Trophoblast cell (in vitro differentiated cells and primary cell): ENCODE results near the gene TNKS2.

Experiments used
- DNase-seq, 2 donors: peaks; one replicate each; pipeline ENCODE4 v3.0.0-alpha.2; 2016
- H2AFZ ChIP-seq: 2 replicates; pipeline ENCODE4 v1.6.1; 2013; ENCODE audit warnings: low read length, moderate library complexity, mild to moderate bottlenecking; ENCODE audit not compliant: insufficient read depth, poor library complexity
- H2AK5ac ChIP-seq: 2 replicates; pipeline ENCODE4 v1.6.1; 2013; ENCODE audit warnings: mild to moderate bottlenecking, low read length
- H2BK120ac ChIP-seq: 2 replicates; pipeline ENCODE4 v1.6.1; 2013; ENCODE audit warnings: low read length, mild to moderate bottlenecking, moderate library complexity; ENCODE audit not compliant: insufficient read depth, poor library complexity
- H2BK12ac ChIP-seq: 2 replicates; pipeline ENCODE4 v1.6.1; 2013; ENCODE audit warnings: mild to moderate bottlenecking, low read length, moderate library complexity
- H2BK5ac ChIP-seq: 2 replicates; pipeline ENCODE4 v1.6.1; 2013; ENCODE audit warnings: low read length, low read depth, moderate library complexity, mild to moderate bottlenecking; ENCODE audit not compliant: poor library complexity
- H3K14ac ChIP-seq: 2 replicates; pipeline ENCODE4 v1.6.1; 2013; ENCODE audit warnings: mild to moderate bottlenecking, low read length
- H3K18ac ChIP-seq: 2 replicates; pipeline ENCODE4 v1.6.1; 2013; ENCODE audit warnings: mild to moderate bottlenecking, low read length
- H3K23ac ChIP-seq: 2 replicates; pipeline ENCODE4 v1.6.1; 2013; ENCODE audit warnings: low read length
- H3K27ac ChIP-seq: 2 replicates; pipeline ENCODE4 v1.5.1; 2013; ENCODE audit warnings: low read depth, mild to moderate bottlenecking, inconsistent platforms, low read length, moderate library complexity
- H3K27me3 ChIP-seq: 2 replicates; pipeline ENCODE4 v1.6.1; 2013; ENCODE audit warnings: inconsistent platforms, mild to moderate bottlenecking, low read length, moderate library complexity; ENCODE audit not compliant: insufficient read depth
- H3K36me3 ChIP-seq, 2 experiments: 1 replicate in 1 of 2; 2 replicates in 1 of 2; pipeline ENCODE4 v1.6.1; 2013; ENCODE audit warnings: low read length in 2 of 2, mild to moderate bottlenecking in 2 of 2, moderate library complexity in 1 of 2; ENCODE audit not compliant: insufficient read depth in 2 of 2, control insufficient read depth in 1 of 2
- H3K4ac ChIP-seq: 2 replicates; pipeline ENCODE4 v1.6.1; 2013; ENCODE audit warnings: low read depth, mild to moderate bottlenecking, low read length, moderate library complexity
- H3K4me1 ChIP-seq, 2 experiments: 1 replicate in 1 of 2; 2 replicates in 1 of 2; pipeline ENCODE4 v1.6.1; 2013; ENCODE audit warnings: low read length in 2 of 2, mild to moderate bottlenecking in 2 of 2, moderate library complexity in 1 of 2; ENCODE audit not compliant: insufficient read depth in 2 of 2, control insufficient read depth in 1 of 2
- H3K4me2 ChIP-seq: 2 replicates; pipeline ENCODE4 v1.6.1; 2013; ENCODE audit warnings: inconsistent platforms, mild to moderate bottlenecking, low read length, moderate library complexity
- H3K4me3 ChIP-seq: 2 replicates; pipeline ENCODE4 v1.5.1; 2013; ENCODE audit warnings: mild to moderate bottlenecking, low read depth, low read length, inconsistent platforms
- H3K79me1 ChIP-seq: one replicate; pipeline ENCODE4 v1.6.1; 2013; ENCODE audit warnings: low read length
- H3K79me2 ChIP-seq: 2 replicates; pipeline ENCODE4 v1.6.1; 2013; ENCODE audit warnings: low read length, mild to moderate bottlenecking; ENCODE audit not compliant: control insufficient read depth, insufficient read depth, poor library complexity
- H3K9ac ChIP-seq: 2 replicates; pipeline ENCODE4 v1.6.1; 2013; ENCODE audit warnings: mild to moderate bottlenecking, low read length
- H3K9me3 ChIP-seq: 2 replicates; pipeline ENCODE4 v1.6.1; 2013; ENCODE audit warnings: low read depth, mild to moderate bottlenecking, control low read depth, inconsistent platforms, low read length; ENCODE audit not compliant: insufficient read depth
- H4K12ac ChIP-seq: 2 replicates; pipeline ENCODE4 v1.6.1; 2013; ENCODE audit warnings: low read depth, mild to moderate bottlenecking, low read length, moderate library complexity
- H4K8ac ChIP-seq: 2 replicates; pipeline ENCODE4 v1.6.1; 2013; ENCODE audit warnings: low read depth, mild to moderate bottlenecking, low read length, moderate library complexity
- H4K91ac ChIP-seq: one replicate; pipeline ENCODE4 v1.6.1; 2013; ENCODE audit warnings: low read depth, mild to moderate bottlenecking, low read length, moderate library complexity
- WGBS: extraction: QIAGEN DNeasy Blood & Tissue Kit; methylation state at CpG from one replicate; pipeline ENCODE4 v1.1.7; 2013; ENCODE audit warnings: missing lambda C conversion rate; ENCODE audit not compliant: insufficient read length, insufficient coverage; ENCODE audit errors: extremely low coverage; 5-methylcytosine and 5-hydroxymethylcytosine counted together

Gene TNKS2

GRCh38 chr10:91875156-91875555 lies 76.9 kb downstream of the TNKS2 start:
- no peak overlapping the region for H2AFZ ChIP-seq
- H3K4ac ChIP-seq: no peak overlapping the region
- no CpG with 5 or more reads among the region's 2 CpGs for WGBS
- no peak overlapping the region for H3K18ac ChIP-seq
- no peak overlapping the region for H3K4me3 ChIP-seq
- H3K23ac ChIP-seq: no peak overlapping the region
- H2BK5ac ChIP-seq: no peak overlapping the region
- no peak overlapping the region for H3K9ac ChIP-seq
- no peaks in the 10 kb centered on the region for H3K79me1 ChIP-seq
- no peak overlapping the region for H4K12ac ChIP-seq
- H4K8ac ChIP-seq: no peak overlapping the region
- no peak overlapping the region for H3K27ac ChIP-seq
- H3K27me3 ChIP-seq: no peaks in the 10 kb centered on the region
- H3K79me2 ChIP-seq: no peaks in the 10 kb centered on the region
- H3K4me1 ChIP-seq: no peaks in the 10 kb centered on the region
- H3K36me3 ChIP-seq: no peaks in the 10 kb centered on the region
- no peaks in the 10 kb centered on the region for H3K9me3 ChIP-seq
- H3K14ac ChIP-seq: no peak overlapping the region
- DNase-seq: peak; percentile 54 to 76
- no peak overlapping the region for H2BK12ac ChIP-seq
- H4K91ac ChIP-seq: no peak overlapping the region
- no peak overlapping the region for H2AK5ac ChIP-seq
- H2BK120ac ChIP-seq: no peak overlapping the region
- no peak overlapping the region for H3K4me2 ChIP-seq

- H2BK120ac ChIP-seq: no peak overlapping the region
- no peak overlapping the region for H3K4me3 ChIP-seq
- no peak overlapping the region for H3K18ac ChIP-seq
- no peak overlapping the region for H3K27ac ChIP-seq
- no peak overlapping the region for H3K14ac ChIP-seq
- H3K36me3 ChIP-seq: no peaks in the 10 kb centered on the region
- H3K4me2 ChIP-seq: no peak overlapping the region
- no peaks in the 10 kb centered on the region for H3K9me3 ChIP-seq
- H3K79me2 ChIP-seq: no peaks in the 10 kb centered on the region
- no peak overlapping the region for H4K8ac ChIP-seq
- no peak overlapping the region for H4K91ac ChIP-seq
- H3K4ac ChIP-seq: no peak overlapping the region
- no peaks in the 10 kb centered on the region for H3K27me3 ChIP-seq
- no peak overlapping the region for H2AK5ac ChIP-seq
- no peak overlapping the region for H2BK5ac ChIP-seq
- H3K4me1 ChIP-seq: no peaks in the 10 kb centered on the region
- no peak overlapping the region for H4K12ac ChIP-seq
- no peak overlapping the region for H3K9ac ChIP-seq
- no peak overlapping the region for H2BK12ac ChIP-seq
- no peaks in the 10 kb centered on the region for H3K79me1 ChIP-seq
- no CpG with 5 or more reads among the region's 1 CpG for WGBS
- H2AFZ ChIP-seq: no peak overlapping the region
- no peak overlapping the region for H3K23ac ChIP-seq
- peak in 1 of 2 donors; percentile 41 for DNase-seq
These were observed 77.6 kb downstream of the TNKS2 start for GRCh38 chr10:91875779-91876178.

DNA sequence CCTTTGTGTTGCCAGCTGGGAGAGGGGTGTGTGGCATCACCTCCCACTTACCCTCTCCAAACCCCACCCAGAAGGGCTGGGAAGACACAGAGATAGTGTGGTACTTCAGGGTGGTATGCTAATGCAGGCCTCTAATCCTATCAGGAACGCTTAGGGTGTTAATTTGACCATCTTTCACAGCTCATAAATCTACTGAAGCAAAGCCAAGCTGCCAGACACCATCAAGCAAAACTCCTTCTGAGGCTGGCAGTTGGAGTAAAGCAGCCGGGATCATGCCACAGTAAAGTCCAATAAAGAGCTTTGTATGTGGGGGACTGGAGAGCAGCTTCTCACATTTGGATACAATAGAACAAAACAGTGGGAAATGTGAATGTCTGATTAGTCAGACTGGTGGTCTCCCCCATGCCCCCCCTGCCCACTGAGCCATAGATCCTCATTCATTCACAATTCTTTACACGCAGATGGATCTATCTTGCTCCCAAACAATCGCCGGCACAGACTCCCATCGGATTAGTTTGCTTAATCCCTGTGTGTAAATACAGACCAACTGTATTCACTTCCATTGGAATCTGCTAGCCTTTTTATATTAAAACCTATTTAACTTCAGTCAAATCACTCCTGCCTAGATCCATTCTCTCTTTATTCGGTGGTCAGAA lies 81.4 kb downstream of the TNKS2 start:
- no peak overlapping the region for H4K91ac ChIP-seq
- no peak overlapping the region for H2AFZ ChIP-seq
- H2AK5ac ChIP-seq: no peak overlapping the region
- no peaks in the 10 kb centered on the region for H3K27me3 ChIP-seq
- H4K8ac ChIP-seq: no peak overlapping the region
- H3K36me3 ChIP-seq: no peaks in the 10 kb centered on the region
- H3K4ac ChIP-seq: no peak overlapping the region
- no peaks in the 10 kb centered on the region for H3K79me2 ChIP-seq
- H3K9me3 ChIP-seq: no peaks in the 10 kb centered on the region
- H3K4me1 ChIP-seq: peaks cover 2 to 15% of the 10 kb centered on the region in 2 experiments
- no peak overlapping the region for H3K9ac ChIP-seq
- H3K27ac ChIP-seq: no peak overlapping the region
- H2BK120ac ChIP-seq: no peak overlapping the region
- peaks cover 3% of the 10 kb centered on the region for H3K79me1 ChIP-seq
- no peak overlapping the region for H3K4me2 ChIP-seq
- H4K12ac ChIP-seq: no peak overlapping the region
- H3K4me3 ChIP-seq: no peak overlapping the region
- no peak for DNase-seq
- no peak overlapping the region for H3K14ac ChIP-seq
- H3K23ac ChIP-seq: no peak overlapping the region
- H2BK12ac ChIP-seq: no peak overlapping the region
- no peak overlapping the region for H2BK5ac ChIP-seq
- WGBS: no CpG with 5 or more reads among the region's 7 CpGs
- H3K18ac ChIP-seq: no peak overlapping the region

- Histone ChIP-seq H3K18ac (no peak overlapping the region), H3K79me1 (peaks cover 3% of the 10 kb centered on the region), H3K4me3 (no peak overlapping the region), H3K9me3 (no peaks in the 10 kb centered on the region), H3K79me2 (no peaks in the 10 kb centered on the region), H3K27me3 (no peaks in the 10 kb centered on the region), H3K9ac (no peak overlapping the region), H3K23ac (no peak overlapping the region), H2AFZ (no peak overlapping the region), H2BK12ac (no peak overlapping the region), H3K4me2 (no peak overlapping the region), H3K36me3 (no peaks in the 10 kb centered on the region), H3K4ac (no peak overlapping the region), H3K4me1 (peaks cover 2 to 15% of the 10 kb centered on the region in 2 experiments), H4K12ac (no peak overlapping the region), H2BK120ac (no peak overlapping the region), H4K8ac (no peak overlapping the region), H3K27ac (no peak overlapping the region), H3K14ac (no peak overlapping the region), H4K91ac (no peak overlapping the region), H2BK5ac (no peak overlapping the region), H2AK5ac (no peak overlapping the region)
- DNase-seq: peak; percentile 89 to 95
- no CpG with 5 or more reads among the region's 3 CpGs for WGBS
These were observed 82.1 kb downstream of the TNKS2 start for GRCh38 chr10:91880310-91880709.
